Stomach (tissue), 19 donors: Measurements from ENCODE around the gene C12orf60. TPM values are rescaled to one million over a fixed set of nuclear protein-coding genes. Genes with fewer than 3 reads are reported as not detected.
"Not testable (repeated sequence)": the region's sequence is repeated elsewhere in the genome, so short reads cannot be mapped to it uniquely, and the experiment has no call there.

Experiments
- DNase-seq, 2 donors: peaks; one replicate each; pipeline versions ENCODE4 v3.0.0 to v3.0.0-alpha.2; 2013 to 2019
- H3K27ac ChIP-seq, 5 donors: fragments of 200-600 bp in 4 of 5; sonication (generic) in 4 of 5; one replicate each; pipeline ENCODE4 v1.5.1; 2013 to 2019; ENCODE audit warnings: mild to moderate bottlenecking in 1 of 5, moderate library complexity in 1 of 5
- H3K27me3 ChIP-seq, 3 donors: fragments of 200-600 bp; sonication (generic); one replicate each; pipeline ENCODE4 v1.5.1; 2017 to 2019; ENCODE audit warnings: mixed run types in 1 of 3
- H3K36me3 ChIP-seq, 4 donors: fragments of 200-600 bp; sonication (generic); 1 replicate in 3 of 4; 2 replicates in 1 of 4; pipeline ENCODE4 v1.5.1; 2016 to 2019
- H3K4me1 ChIP-seq, 4 donors: fragments of 200-600 bp; sonication (generic); one replicate each; pipeline ENCODE4 v1.5.1; 2016 to 2019
- H3K4me3 ChIP-seq, 4 donors: fragments of 200-600 bp; sonication (generic) in 3 of 4; one replicate each; pipeline ENCODE4 v1.5.1; 2016 to 2019; ENCODE audit warnings: mild to moderate bottlenecking in 1 of 4
- H3K9me3 ChIP-seq, 4 donors: fragments of 200-600 bp; sonication (generic); one replicate each; pipeline ENCODE4 v1.5.1; 2016 to 2019
- CTCF ChIP-seq, 7 experiments: fragments of 450-650 bp in 4 of 7; fragments of 200-600 bp in 3 of 7; sonication (generic) in 3 of 7; IDR thresholded peaks; one replicate each; pipeline ENCODE4 v1.5.1; 2016 to 2019; ENCODE audit warnings: antibody characterized with exemption in 7 of 7, control low read depth in 2 of 7, mild to moderate bottlenecking in 1 of 7
- EP300 ChIP-seq: sonication (generic); formaldehyde crosslinking; IDR thresholded peaks from one replicate; pipeline ENCODE4 v1.6.1; 2017; ENCODE audit warnings: antibody characterized with exemption
- POLR2A ChIP-seq, 4 donors: fragments of 450-650 bp; IDR thresholded peaks; one replicate each; pipeline ENCODE4 v1.6.1; 2016; ENCODE audit warnings: antibody characterized with exemption in 4 of 4, control low read depth in 2 of 4, mild to moderate bottlenecking in 1 of 4, moderate library complexity in 1 of 4
- POLR2AphosphoS5 ChIP-seq, 3 donors: sonication (generic); formaldehyde crosslinking; IDR thresholded peaks; one replicate each; pipeline ENCODE4 v1.6.1; 2016; ENCODE audit warnings: antibody characterized with exemption in 3 of 3
- WGBS, 5 donors: extraction: QIAGEN DNeasy Blood & Tissue Kit in 3 of 5; methylation state at CpG; one replicate each; pipeline versions ENCODE4 v1.1.5 to v1.1.7; 2013 to 2018; 5-methylcytosine and 5-hydroxymethylcytosine counted together
- intact Hi-C: fragments of 100-400 bp; cut with DNase I; formaldehyde crosslinking; loops from one replicate; pipeline ENCODE4 v1.15.1; 2023; ENCODE audit warnings: low total_unique reads
- long read RNA-seq, 10 donors: transcript quantifications; one replicate each; lab custom pipeline, GENCODE V29; 2026
- polyA plus RNA-seq, 3 donors: library from polyadenylated mRNA; stranded (reverse); fragments of 200-250 nt; gene quantifications; one replicate each; pipeline ENCODE4 v1.2.3, GENCODE V29; 2013
- total RNA-seq, 5 donors: library from RNA; depleted of rRNA; stranded (reverse); fragments of >200 nt; gene quantifications; one replicate each; pipeline versions ENCODE4 v1.1.0 to v1.2.3, GENCODE V29; 2014 to 2016
- donor health status: healthy with polysubstance abuse.
- donor health status: Bipolar disorder and iron deficiency.
- donor health status: healthy.

The C12orf60 gene, protein sequence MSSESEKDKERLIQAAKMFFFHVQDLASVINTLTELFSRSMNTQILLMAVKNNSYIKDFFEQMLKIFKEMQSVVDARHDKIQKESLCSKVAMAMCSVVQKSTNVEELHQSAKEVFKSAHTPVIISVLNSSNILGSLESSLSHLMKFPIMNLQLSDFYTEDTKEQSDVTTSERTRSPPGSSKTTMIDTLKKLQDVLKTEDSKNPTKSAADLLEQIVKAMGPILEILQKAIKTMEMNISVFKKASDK
- total RNA-seq (1 to 10 TPM in 3 of 5 donors, not detected in 2; 1.0 to 3.1 (median 1.5) TPM), polyA plus RNA-seq (1 to 10 TPM; 1.1 to 2.4 (median 1.4) TPM)
- long read RNA-seq, donor 1, partial matches to known transcripts: 0 of 1 reads
- long read RNA-seq, donor 1, other reads (novel, unspliced or antisense): 0 of 1 reads
- long read RNA-seq, donor 2, partial matches to known transcripts: 0 of 2 reads
- long read RNA-seq, donor 2, other reads (novel, unspliced or antisense): 0 of 2 reads
- long read RNA-seq, donor 3: 0 reads
- long read RNA-seq, donor 4: 0 reads
- long read RNA-seq, donor 5: 0 reads
- long read RNA-seq, donor 6, partial matches to known transcripts: 94 of 367 reads
- long read RNA-seq, donor 6, other reads (novel, unspliced or antisense): 272 of 367 reads
- long read RNA-seq, donor 7, partial matches to known transcripts: 239 of 266 reads
- long read RNA-seq, donor 7, other reads (novel, unspliced or antisense): 27 of 266 reads
- long read RNA-seq, donor 8, partial matches to known transcripts: 0 of 1 reads
- long read RNA-seq, donor 8, other reads (novel, unspliced or antisense): 0 of 1 reads
- long read RNA-seq, donor 9, partial matches to known transcripts: 195 of 213 reads
- long read RNA-seq, donor 9, other reads (novel, unspliced or antisense): 16 of 213 reads
- long read RNA-seq, donor 10: 0 reads

GRCh38 chr12:14803011-14803829 is at the start of gene C12orf60, which contains the start of gene WBP11:
Gene C12orf60 (plus strand): TSS chr12:14803670. CDS start chr12:14822936, 19,266 bp downstream.
Gene WBP11 (minus strand): TSS chr12:14803478. CDS start chr12:14801383, 2,095 bp downstream.
- intact Hi-C loops: loop anchor here (2.0 kb wide), 1 partner anchor 32 kb away; a partner anchor contains a TSS
- TF ChIP-seq POLR2AphosphoS5 (IDR thresholded peaks at IDR 0.05) (peak; percentile 78 to 93 (median 78)), CTCF (IDR thresholded peaks at IDR 0.05) (no peak), POLR2A (IDR thresholded peaks at IDR 0.05) (peak in 1 of 4 donors; percentile 52)
- H3K27ac ChIP-seq: peak within 1 kb of the TSS; percentile 86 to 96 (median 93)

GRCh38 chr12:14756334-14757143 is 46.9 kb upstream of the C12orf60 start:
- H3K27me3 ChIP-seq: no peaks in the 10 kb centered on the region
- peak; percentile 45 to 65 for DNase-seq
- 27 to 48% (median 28%) methylated on average over 17 of the region's 17 CpGs for WGBS, 5 donors
- H3K36me3 ChIP-seq: peaks cover 0 to 12% (median 4%) of the 10 kb centered on the region in 4 donors
- no peaks in the 10 kb centered on the region for H3K9me3 ChIP-seq
- H3K4me1 ChIP-seq: peaks cover 0 to 13% (median 1%) of the 10 kb centered on the region in 4 donors
- H3K27ac ChIP-seq: peak overlapping the region in 2 of 5 donors; percentile 3 to 56
- intact Hi-C loops: no loop called here
- TF ChIP-seq POLR2AphosphoS5 (IDR thresholded peaks at IDR 0.05): peak in 1 of 3 donors; percentile 19
- TF ChIP-seq POLR2A (IDR thresholded peaks at IDR 0.05): no peak
- peak in 2 of 7 experiments; percentile 23 to 47 for TF ChIP-seq CTCF (IDR thresholded peaks at IDR 0.05)
- no peak overlapping the region for H3K4me3 ChIP-seq

More at GRCh38 chr12:14803011-14803829, at the start of gene C12orf60, which contains the start of gene WBP11:
- 0 to 1% (median 0%) methylated on average over 49 to 50 of the region's 50 CpGs for WGBS, 5 donors
- peak; percentile 95 to 99 for DNase-seq
- H3K4me3 ChIP-seq: peak within 1 kb of the TSS; percentile 76 to 82 (median 80)
- H3K27me3 ChIP-seq: no peaks in the 10 kb centered on the region
- peaks cover 5 to 18% (median 16%) of the 10 kb centered on the region in 4 donors for H3K36me3 ChIP-seq
- H3K9me3 ChIP-seq: no peaks in the 10 kb centered on the region
- H3K4me1 ChIP-seq: peaks cover 11 to 39% (median 23%) of the 10 kb centered on the region in 4 donors

DNA sequence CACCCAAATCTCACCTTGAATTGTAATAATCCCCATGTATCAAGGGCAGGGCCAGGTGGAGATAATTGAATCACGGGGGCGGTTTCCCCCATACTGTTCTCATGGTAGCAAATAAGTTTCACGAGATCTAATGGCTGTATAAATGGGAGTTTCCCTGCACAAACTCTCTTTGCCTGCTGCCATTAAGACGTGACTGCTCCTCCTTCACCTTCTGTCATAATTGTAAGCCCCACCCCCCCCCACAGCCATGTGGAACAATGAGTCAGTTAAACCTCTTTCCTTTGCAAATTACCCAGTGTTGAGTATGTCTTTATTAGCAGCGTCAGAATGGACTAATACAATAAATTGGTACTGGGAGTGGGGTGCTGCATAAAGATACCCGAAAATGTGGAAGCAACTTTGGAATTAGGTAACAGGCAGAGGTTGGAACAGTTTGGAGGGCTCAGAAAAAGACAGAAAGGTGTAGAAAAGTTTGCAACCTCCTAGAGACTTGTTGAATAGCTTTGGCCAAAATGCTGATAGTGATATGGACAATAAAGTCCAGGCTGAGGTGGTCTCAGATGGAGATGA is 43.7 kb upstream of the C12orf60 start:
- intact Hi-C loops, H3K27me3 ChIP-seq, DNase-seq, H3K9me3 ChIP-seq, H3K4me3 ChIP-seq, H3K27ac ChIP-seq: not testable (repeated sequence)
- H3K4me1 ChIP-seq: peaks cover 0 to 22% (median 3%) of the 10 kb centered on the region in 4 donors
- H3K36me3 ChIP-seq: peaks cover 0 to 17% (median 10%) of the 10 kb centered on the region in 4 donors
- WGBS, 5 donors: 75 to 95% (median 79%) methylated on average over 6 of the region's 6 CpGs

DNA sequence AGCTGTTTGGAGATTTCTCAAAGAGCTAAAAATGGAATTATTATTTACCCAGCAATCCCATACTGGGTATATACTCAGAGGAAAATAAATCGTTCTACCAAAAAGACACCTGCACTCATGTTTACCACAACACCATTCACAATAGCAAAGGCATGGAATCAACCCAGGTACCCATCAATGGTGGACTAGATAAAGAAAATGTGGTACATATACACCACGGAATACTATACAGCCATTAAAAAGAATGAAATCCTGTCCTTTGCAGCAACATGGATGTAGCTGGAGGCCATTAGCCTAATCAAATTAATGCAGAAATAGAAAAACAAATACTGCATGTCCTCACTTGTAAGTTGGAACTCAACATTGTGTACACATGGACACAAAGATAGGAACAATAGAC is 38.1 kb upstream of the C12orf60 start:
- TF ChIP-seq POLR2A (IDR thresholded peaks at IDR 0.05) (no peak), CTCF (IDR thresholded peaks at IDR 0.05) (no peak), POLR2AphosphoS5 (IDR thresholded peaks at IDR 0.05) (no peak), EP300 (no peak)
- intact Hi-C loops: no loop called here
- Histone ChIP-seq H3K36me3 (peaks cover 4 to 34% (median 10%) of the 10 kb centered on the region in 4 donors), H3K4me1 (peaks cover 6 to 56% (median 21%) of the 10 kb centered on the region in 4 donors), H3K27ac (peak overlapping the region in 2 of 5 donors; percentile 17 to 18), H3K27me3 (no peaks in the 10 kb centered on the region), H3K4me3 (no peak overlapping the region), H3K9me3 (peaks cover 0 to 12% (median 0%) of the 10 kb centered on the region in 4 donors)
- DNase-seq: no peak
- WGBS, 5 donors: 70 to 92% (median 72%) methylated on average over 2 of the region's 2 CpGs
